Suppressor macrophage treated with lipopolysaccharide for 4 hours (primary cell): Measurements from ENCODE around the gene NHP2.

Source experiments
- DNase-seq: peaks from one replicate; pipeline ENCODE4 v3.0.0-alpha.2; 2020

NHP2 gene

DNA sequence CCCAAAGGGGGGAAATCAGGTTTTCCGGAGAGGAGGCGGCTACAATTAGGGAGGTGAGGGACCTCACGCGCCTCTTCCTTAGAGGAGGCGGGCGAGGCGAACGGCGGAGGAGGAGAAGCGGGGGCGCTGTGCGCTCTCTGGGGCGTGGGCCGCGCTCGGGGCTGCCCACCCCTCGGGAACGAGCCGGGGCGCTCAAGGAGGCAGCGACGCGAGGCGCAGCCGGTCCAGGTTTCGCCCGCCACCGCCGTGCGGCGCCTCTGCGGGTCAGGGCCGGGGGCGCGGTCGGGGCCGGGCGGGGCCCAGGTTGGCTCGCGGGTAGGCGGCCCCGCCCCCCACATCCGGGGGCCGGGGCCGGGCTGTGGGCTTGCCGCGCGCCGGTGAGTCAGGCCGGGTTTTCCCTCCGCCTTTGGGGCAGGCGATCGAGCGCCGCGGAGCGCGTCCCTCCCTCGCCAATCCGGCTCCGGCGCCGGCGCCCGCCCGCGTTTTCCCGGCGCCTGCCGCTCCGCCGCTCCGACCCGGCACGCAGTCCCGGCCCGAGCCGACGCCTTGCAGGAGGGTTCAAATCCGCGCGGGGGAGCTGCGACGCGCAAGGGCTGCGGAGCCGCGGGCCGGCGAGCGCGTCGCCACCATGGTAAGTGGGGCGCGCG, 40.4 kb downstream of the NHP2 start, which contains the start of gene N4BP3:
Gene N4BP3, plus strand, starts transcription at position 392 of the 647 bp plus-strand sequence. CDS start 6,052 bp downstream, outside the sequence.
- DNase-seq = peak; percentile 77

DNA sequence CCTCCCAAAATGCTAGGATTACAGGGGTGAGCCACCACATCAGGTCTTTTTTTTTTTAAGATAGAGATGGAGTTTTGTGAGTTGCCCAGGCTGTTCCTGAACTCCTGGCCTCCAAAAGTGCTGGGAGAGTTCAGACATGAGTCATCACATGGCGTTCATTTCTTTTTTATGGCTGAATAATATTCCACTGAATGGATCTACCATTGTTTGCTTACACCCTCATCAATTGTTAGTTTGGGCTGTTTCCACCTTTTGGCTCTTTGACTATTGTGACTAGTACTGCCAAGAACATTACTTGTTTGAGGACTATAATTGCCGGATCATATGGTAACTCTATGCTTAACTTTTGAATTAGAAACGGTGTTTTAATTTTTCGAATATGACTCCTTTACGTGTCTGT, 41.1 kb downstream of the NHP2 start:
- no peak for DNase-seq

DNA sequence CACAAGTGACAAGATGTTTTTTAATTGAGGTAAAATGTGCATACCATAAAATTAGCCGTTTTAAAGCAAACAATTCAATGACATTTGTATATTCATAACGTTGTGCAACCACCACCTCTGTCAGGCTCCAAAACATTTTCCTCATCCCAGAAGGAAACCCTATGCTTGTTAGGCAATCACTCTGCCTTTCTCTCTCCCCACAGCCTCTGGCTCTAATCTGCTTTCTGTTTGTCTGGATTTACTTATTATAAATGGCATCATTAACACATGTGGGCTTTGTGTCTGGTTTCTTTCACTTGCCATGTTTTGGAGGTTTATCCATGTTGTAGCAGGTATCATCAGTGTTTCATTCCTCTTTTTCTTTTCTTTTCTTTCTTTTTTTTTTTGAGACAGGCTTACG, 41.8 kb downstream of the NHP2 start:
- DNase-seq = peak; percentile 25

DNA sequence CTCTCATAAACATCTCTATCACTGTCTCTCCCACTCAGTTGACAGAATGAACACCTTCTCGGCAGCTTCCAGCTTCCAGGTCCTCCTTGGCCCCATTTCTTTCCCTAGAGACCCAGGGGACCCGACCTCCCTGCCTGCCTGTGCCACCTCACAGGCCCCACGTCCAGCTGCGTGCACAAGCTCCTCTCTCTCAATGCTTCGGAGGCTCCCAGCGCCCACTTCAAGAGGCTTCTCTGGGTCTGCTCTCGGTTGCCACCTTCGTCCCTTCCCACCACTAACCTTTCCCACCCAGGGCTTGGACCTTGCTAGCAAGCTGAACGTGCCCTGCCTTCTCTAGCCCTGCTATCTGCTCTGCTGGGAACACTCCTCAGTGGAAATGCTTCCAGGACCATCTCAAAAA, 43.2 kb downstream of the NHP2 start:
- no peak for DNase-seq

DNA sequence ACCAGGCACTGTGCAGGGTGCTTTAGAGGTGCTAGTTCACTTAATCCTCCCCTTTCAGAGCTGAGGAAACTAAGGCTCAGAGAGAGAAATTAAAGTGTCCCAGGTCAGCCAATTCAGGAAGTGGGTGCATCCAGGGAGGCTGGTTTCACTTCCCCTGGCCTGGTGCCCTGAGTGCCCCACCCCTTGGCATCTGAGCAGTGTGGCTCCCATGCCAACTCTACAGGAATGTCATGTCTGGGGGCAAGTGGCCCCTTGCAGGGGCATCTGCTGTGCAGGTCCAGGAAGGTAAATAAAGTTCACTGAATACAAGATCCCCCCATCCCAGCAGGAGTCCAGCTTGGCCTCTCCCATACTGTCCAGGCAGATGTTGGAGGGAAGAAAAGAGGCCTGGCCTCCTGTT, 44.7 kb downstream of the NHP2 start:
- peak; percentile 37 for DNase-seq

DNA sequence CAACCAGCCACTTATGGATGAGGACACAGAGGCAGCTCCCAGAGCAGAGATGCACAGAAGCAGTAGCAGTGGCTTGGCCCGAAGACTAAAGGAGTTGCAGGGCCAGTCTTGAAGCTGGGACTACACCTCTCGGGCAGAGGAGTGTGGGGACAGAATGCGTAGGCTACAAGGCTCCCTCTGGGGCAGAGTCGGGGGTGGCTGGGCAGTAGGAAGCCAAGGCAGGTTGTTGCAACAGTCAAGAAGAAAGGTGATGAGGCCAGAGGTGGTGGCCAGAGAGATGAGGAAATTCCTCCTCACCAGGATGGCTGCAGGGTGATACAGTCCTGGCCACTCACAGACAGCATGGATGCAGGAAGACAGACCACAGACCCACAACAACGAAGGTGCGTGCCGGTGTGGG, 45.2 kb downstream of the NHP2 start:
- DNase-seq = no peak

DNA sequence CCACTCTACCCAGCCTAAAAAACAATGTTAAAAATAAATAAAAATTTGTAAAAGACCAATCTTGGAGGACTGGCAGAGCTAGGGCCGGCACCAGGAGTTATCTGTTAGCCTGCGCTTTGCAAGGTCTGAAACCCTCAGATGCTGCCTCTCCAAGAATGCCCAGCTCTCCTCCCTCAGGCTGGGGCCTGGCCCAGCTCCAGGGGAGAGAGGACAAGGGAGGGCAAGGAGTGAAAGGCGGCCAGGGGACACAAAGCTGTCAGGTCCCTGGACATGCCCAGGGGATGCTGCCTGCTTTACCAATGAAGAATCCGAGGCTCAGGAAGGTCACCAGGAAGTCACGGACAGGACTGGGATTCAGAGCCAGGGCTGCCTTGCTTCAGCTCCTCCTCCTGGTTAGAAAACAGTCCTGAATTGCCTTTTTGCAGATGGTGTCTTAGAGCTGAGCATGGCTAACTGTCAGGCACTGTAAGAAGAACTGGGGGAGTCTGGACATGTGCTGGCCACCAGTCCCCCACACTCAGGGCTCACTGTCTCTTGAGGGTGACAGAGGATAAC, 45.9 kb downstream of the NHP2 start:
- DNase-seq = no peak

DNA sequence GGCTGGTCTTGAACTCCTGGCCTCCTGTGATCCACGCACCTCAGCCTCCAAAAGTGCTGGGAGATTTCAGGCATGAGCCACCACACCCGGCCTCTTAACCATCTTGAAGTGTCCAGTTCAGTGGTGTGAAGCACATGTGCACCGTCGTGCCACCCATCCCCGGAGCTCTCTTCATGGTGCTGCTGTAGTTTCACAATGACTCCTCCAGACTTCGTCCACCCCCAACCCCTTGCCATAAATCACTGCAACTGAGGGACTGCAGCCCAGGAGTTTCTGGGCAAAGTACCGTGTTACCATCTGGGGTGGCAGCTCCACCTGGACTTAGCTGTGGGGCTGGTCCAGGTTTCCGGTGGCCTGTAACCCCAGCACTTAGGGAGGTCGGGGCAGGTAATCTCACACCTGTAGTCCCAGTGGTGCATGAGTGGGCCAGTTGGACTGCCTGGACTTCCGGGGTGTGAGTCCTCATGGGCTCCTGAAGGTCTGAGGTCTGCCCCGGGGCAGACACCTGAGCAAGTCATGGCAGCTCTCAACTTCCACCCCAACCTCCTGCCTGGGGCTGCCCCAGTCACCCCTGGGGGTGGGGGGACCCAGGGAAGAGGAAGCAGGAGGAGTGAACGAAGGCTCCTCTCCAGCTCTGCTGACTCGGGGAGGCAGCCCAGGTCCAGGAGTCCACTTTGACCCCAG, 47.0 kb downstream of the NHP2 start:
- no peak for DNase-seq

DNA sequence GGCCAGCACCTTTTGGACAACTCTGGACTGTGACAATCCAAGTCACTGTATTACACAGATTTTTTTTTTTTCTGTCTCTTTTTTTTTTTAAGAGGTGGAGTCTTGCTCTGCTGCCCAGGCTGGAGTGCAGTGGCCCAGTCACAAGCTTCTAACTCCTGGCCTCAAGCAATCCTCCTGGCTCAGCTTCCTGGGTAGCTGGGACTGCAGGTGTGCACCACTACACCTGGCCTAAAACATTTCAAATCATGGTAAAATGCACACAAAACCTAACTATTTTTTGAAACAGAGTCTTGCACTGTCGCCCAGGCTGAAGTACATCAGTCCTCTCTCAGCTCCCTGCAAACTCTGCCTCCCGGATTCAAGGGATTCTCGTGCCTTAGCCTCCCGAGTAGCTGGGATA, 47.6 kb downstream of the NHP2 start:
- no peak for DNase-seq

DNA sequence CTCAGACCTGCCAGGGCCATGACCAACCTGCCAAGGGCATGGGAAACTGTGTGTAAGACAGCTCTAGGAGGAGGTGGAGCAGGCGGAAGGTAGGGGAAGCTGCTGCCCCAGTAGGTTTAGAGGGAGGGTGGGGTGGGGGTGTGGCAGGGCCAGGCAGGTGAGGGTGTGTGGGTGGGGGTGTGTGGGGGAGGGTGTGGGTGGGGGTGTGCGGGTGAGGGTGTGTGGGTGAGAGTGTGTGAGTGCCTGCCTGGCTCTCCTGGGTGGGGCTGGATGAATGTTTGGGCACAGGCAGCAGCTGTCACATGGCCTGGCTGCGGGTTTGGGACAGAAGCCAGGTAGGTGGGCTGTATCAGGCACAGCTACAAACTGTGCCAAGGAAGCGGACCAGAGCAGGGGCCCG, 49.2 kb downstream of the NHP2 start:
- DNase-seq = no peak

DNA sequence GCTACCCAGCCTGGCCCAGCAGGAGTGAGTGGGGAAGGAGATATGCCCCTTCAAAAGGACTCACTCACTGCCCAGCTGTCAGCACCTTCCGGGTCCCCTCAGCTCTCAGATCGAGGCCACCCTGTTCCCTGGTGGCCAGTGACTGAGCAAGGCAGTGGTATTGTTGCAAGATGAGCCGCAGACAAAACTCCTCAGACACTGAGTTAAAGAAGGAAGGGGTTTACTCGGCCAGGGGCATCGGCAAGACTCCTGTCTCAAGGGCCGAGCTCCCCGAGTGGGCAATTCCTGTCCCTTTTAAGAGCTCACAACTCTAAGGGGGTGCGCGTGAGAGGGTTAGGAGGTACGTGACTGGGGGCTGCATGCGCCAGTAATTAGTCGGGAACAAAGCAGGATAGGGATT, 50.1 kb downstream of the NHP2 start:
- DNase-seq = no peak
